Stimulated activated CD8-positive, alpha-beta memory T cell treated with anti-CD3 and anti-CD28 coated beads, Interleukin-4, amount 100 ng/mL, for 24 hours (primary cell): Measurements from ENCODE around the gene CNTN1.

Experiments
- DNase-seq: peaks from one replicate; pipeline ENCODE4 v3.0.0-alpha.2; 2020; ENCODE audit warnings: low read depth

Gene CNTN1

GRCh38 chr12:40853221-40853620 is 161.0 kb downstream of the CNTN1 start:
- DNase-seq: no peak

GRCh38 chr12:40854604-40855003 is 162.4 kb downstream of the CNTN1 start:
- DNase-seq: no peak

- no peak for DNase-seq
Observed at GRCh38 chr12:40864891-40865290, 172.7 kb downstream of the CNTN1 start.

- no peak for DNase-seq
Observed at GRCh38 chr12:40870981-40871380, 178.7 kb downstream of the CNTN1 start.

GRCh38 chr12:40874868-40875267 is 182.6 kb downstream of the CNTN1 start:
- no peak for DNase-seq

GRCh38 chr12:40889329-40889728 is 197.1 kb downstream of the CNTN1 start:
- DNase-seq: no peak

- DNase-seq: no peak
Observed at GRCh38 chr12:40892528-40892927, 200.3 kb downstream of the CNTN1 start.

GRCh38 chr12:40898505-40898904 is 206.3 kb downstream of the CNTN1 start:
- no peak for DNase-seq

- no peak for DNase-seq
Observed at GRCh38 chr12:40903040-40903439, 210.8 kb downstream of the CNTN1 start.

- no peak for DNase-seq
Observed at GRCh38 chr12:40907115-40907527, 214.9 kb downstream of the CNTN1 start.

- no peak for DNase-seq
Observed at GRCh38 chr12:40911676-40912075, 219.4 kb downstream of the CNTN1 start.

GRCh38 chr12:40915172-40915571 is 222.9 kb downstream of the CNTN1 start:
- DNase-seq: no peak

GRCh38 chr12:40917561-40917960 is 225.3 kb downstream of the CNTN1 start:
- DNase-seq: no peak

- DNase-seq: no peak
Observed at GRCh38 chr12:40921563-40922163, 229.4 kb downstream of the CNTN1 start.

GRCh38 chr12:40937891-40938290 is 245.7 kb downstream of the CNTN1 start:
- no peak for DNase-seq

GRCh38 chr12:40942326-40942725 is 250.1 kb downstream of the CNTN1 start:
- no peak for DNase-seq

GRCh38 chr12:40945772-40946171 is 253.5 kb downstream of the CNTN1 start:
- DNase-seq: no peak

- DNase-seq: no peak
Observed at GRCh38 chr12:40946612-40947194, 254.5 kb downstream of the CNTN1 start.

- no peak for DNase-seq
Observed at GRCh38 chr12:40947797-40948196, 255.6 kb downstream of the CNTN1 start.

GRCh38 chr12:40953076-40953475 is 260.8 kb downstream of the CNTN1 start:
- DNase-seq: no peak

GRCh38 chr12:40957417-40957816 is 265.2 kb downstream of the CNTN1 start:
- DNase-seq: no peak

- no peak for DNase-seq
Observed at GRCh38 chr12:40959041-40959440, 266.8 kb downstream of the CNTN1 start.

- no peak for DNase-seq
Observed at GRCh38 chr12:40963751-40964150, 271.5 kb downstream of the CNTN1 start.

GRCh38 chr12:40969796-40970195 is 277.6 kb downstream of the CNTN1 start:
- no peak for DNase-seq
